ENCODE measurements around the gene STYXL1.

DNA sequence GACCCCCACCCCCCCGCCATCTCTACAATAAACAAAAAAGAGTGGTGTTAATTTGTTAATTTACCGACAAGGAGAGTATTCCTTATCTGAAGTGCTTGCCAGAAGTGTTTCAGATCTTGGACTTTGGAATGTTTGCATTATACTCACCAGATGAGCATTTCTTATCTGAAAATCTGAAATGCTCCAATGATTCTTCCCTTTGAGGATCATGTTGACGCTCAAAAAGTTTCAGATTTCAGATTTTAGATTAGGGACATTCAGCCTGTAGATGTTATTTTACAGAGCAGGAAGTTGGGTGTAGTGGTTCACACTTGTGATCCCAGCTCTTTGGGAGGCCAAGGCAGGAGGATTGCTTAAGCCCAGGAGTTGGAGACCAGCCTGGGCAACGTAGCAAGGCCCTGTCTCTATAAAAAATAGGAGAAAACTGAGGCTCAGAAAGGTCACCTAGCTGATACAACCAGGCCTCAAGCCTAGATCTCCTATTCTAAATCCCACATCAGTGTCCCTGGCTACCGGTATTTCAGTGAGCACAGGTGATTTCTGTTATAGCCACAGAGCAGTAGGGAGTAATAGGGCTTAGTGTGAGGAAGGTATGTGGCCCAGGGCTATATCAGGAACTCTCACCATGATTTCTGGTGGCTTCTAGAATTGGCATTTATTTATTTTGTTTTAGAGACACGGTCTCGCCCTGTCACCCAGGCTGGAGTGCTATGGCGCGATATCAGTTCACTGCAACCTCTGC lies 88.8 kb downstream of the STYXL1 start:
- TF ChIP-seq, protein P1, sequence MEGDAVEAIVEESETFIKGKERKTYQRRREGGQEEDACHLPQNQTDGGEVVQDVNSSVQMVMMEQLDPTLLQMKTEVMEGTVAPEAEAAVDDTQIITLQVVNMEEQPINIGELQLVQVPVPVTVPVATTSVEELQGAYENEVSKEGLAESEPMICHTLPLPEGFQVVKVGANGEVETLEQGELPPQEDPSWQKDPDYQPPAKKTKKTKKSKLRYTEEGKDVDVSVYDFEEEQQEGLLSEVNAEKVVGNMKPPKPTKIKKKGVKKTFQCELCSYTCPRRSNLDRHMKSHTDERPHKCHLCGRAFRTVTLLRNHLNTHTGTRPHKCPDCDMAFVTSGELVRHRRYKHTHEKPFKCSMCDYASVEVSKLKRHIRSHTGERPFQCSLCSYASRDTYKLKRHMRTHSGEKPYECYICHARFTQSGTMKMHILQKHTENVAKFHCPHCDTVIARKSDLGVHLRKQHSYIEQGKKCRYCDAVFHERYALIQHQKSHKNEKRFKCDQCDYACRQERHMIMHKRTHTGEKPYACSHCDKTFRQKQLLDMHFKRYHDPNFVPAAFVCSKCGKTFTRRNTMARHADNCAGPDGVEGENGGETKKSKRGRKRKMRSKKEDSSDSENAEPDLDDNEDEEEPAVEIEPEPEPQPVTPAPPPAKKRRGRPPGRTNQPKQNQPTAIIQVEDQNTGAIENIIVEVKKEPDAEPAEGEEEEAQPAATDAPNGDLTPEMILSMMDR (IDR thresholded peaks at IDR 0.05): no peak
- TF ChIP-seq CREM (CRISPR knock-in tag; IDR thresholded peaks at IDR 0.05) (no peak), MAX (CRISPR knock-in tag; IDR thresholded peaks at IDR 0.05) (no peak), JUN (CRISPR knock-in tag; IDR thresholded peaks at IDR 0.05) (no peak), CBFB (CRISPR knock-in tag; IDR thresholded peaks at IDR 0.05; ENCODE audit: low read depth) (no peak)

All from WTC11 (cell line).